Astrocyte of the hippocampus (primary cell): ENCODE data around the gene CCDC170.

Source experiments
- DNase-seq: peaks from one replicate; pipeline ENCODE4 v3.0.0; 2011; ENCODE audit warnings: low read depth, low spot score

CCDC170 gene

DNA sequence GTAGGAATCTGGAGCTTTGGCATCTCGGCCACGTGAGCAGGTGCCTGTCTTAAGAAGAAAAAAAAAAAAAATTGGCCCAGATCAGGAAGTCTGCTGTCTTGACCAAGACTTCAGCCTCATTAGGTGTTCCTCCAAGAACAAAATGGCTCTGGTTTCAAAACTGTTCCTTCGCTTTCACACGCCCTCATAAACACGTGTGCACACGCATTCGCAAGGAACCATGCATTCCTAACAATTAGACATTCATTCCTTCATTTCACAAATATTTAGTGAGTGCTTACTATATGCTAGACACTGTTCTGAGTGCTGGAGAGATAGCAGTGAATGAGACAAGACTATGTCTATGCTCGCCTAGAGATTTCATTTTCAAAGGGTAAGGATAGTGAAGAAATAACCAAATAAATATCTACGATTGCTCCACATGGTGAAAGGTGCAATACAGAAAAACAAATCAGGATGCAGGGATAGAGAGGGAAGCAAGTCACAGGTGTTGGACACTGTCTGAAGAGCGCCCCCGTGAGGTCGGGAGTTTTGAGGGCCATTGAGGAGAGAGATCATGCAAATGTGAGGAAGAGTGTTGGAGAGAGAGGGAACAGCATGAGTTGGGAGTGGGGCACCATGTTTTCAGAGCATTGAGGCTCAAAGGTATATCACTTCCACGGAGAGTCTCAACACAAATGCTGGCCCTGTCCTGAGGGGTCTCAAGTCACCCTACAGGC, 53.3 kb downstream of the CCDC170 start:
- DNase-seq: no peak

DNA sequence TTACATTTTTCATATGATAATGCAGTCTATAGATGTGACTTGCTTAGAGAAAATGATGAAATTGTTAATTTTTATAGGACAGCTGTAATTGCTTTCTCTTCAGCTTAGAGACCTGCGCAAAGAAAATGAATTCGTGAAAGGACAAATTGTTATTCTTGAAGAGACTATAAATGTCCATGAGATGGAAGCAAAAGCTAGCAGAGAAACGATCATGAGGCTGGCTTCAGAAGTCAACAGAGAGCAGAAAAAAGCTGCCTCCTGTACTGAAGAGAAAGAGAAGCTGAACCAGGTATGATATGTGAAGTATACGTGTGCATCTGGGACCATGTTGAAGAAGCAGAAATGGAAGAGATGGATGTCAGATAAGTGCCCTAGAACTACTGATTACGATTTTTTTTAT, 54.4 kb downstream of the CCDC170 start:
- DNase-seq: no peak

DNA sequence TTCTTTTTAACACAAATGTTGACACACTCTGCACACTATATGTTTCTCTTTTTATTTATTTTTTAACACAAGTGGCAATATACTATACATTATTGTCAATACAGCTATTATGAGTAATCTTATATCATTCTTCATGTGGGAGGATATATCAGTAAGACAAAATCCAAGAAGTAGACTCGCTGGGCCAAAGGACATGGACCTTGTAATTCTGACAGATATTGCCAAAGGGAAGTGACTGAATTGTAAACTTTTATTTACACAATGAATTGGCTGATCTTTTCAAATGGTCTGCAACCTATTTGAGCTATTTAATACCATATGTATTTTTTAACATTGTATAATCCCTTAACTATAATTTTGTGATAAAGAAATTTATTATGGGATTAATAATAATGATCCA, 56.0 kb downstream of the CCDC170 start:
- no peak for DNase-seq

DNA sequence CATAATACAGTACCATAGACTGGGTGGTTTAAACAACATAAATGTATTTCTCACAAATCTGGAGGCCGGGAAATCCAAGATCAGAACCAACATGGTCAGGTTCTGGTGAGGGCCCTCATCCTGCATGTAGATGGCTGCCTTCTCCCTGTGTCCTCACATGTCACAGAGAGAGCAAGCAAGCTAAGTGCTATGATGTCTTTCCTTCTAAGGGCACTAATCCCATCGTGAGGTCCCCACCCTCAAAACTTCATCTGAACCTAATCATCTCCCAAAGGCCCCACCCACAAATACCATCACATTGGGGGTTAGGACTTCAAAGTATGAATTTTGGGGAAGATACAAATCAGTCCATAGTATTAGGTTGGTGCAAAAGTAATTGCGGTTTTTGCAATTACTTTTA, 56.8 kb downstream of the CCDC170 start:
- no peak for DNase-seq

DNA sequence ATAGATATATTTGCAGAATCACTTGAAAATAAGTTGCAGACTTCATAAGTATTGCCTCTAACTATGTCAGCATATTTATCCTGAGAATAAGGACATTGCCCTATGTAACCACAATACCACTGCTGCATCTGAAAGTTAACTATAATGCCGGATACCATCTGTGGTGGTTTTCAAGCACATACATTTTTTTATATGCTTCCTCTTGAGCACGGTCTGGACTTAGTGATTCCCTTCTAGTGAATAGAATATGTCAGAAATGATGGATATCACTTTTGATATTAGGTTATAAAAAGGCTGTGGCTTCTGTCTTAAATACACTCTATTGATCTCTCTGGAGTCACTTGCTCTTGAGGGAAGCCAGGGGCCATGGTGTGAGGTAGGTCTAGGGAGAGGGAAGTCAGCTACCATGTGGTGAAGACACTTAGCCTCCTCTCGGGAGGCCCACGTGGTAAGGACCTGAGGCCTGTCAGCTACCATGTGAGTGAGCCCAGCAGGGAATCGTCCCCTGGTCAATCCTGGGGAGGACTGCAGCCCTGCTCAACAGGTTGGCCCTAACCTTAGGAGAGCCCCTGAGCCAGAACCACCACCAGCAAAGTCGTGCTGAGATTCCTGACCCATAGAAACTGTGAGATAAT, 57.5 kb downstream of the CCDC170 start:
- no peak for DNase-seq

DNA sequence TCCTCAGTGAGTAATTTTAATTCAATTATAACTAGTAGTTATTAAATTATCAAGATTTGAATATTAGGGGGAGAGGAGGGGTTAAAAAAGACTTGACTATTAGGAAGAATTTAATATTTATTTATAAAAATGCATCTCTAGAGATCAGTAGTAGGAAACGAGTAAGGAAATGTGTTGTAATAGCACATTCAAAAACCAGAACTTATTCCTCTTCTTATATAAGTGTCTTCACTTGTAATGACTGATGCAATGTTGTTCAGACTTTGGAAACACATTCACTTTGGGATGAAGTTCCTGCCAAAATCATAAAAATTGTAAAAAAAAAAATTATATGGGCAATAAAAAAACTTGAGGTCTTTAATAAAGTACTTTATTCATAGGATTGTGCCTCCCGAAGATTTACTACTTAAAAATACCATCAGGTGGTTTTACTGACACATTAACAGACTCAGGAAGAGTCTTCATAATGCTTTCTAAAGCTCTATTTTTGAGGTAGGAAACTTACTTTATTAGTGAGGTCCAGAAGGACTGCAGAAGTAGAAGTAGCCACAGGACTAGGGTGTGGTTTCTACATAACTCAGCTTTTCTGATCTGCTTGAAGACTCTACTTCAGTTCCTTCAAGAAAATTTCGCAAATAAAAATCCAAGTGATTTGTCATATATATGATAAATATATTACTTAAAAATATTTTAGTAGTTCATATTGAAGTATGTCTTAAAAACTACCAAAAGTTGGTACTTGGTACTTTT, 59.8 kb downstream of the CCDC170 start:
- DNase-seq: no peak

DNA sequence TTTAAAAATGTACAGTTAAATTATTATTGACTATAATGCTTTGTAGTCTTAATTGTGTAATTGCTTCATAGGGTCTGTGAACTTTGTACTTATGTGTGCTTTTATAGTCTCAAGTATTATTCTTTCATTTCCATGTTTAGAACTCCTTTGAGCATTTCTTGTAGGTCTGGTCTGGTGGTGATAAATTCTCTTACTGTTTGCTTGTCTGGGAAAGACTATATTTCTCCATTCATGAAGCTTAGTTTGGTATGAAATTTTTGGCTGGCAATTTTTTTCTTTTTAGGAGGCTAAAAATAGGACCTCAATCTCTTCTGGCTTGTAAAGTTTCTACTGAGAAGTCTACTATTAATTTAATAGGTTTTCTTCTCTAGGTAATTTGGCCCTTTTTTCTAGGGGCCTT, 67.4 kb downstream of the CCDC170 start:
- DNase-seq: peak; percentile 11

DNA sequence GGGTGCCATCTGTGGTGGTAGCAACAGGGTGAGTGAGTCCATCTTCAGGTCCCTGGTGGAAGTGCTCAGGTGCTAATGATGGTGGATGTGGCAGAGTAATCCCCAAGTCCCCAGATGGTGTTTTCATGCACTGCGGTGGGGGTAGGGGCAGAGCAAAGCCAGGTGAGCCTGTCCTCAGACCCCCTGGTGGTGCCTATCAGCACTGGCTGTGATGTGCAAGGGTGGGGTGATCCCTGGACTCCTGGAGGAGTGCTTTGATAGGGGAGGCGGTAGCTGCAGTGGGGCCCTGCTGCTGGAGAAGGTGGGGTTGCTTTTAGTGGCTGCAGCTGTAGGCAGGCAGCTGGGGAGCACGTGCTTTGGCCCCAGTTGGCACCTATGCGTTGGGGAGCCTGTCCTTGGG, 70.8 kb downstream of the CCDC170 start:
- no peak for DNase-seq

DNA sequence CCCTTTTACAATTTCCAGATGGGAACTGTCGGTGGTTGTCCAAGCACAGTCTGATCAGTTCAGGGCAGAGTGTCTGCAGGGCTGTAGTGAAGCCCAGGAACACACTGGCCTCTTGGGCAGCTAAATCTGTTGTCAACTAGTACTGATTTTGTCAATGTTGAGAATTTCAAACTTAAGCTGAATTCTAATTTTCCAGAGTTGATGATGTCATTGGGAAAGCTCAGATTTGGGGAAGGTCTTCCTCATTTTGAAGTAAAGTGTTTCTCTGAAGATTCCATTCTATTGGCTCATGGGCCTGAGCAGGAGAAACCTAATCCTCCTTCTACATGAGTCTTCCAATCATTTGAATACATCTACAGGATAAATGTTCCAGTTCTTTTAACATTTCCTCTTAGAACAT, 72.1 kb downstream of the CCDC170 start:
- DNase-seq: no peak

DNA sequence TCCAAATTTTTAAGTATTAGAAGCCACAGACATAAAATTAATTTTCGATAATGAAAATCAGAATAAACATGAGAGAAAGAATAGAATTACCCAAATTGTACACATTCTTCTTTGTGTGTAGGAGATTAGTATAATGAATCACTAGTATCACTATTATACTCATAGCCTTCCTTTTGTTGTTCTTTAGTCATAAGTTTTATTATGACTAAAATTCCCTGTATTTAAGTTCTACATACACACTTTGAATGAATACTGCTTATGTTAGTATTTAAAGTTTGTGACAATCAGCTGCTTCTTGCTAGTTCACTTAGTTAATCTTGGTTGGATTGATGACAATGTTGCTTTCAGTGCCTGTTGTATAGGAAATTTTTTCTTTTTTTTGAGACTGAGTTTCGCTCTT, 72.7 kb downstream of the CCDC170 start:
- no peak for DNase-seq

DNA sequence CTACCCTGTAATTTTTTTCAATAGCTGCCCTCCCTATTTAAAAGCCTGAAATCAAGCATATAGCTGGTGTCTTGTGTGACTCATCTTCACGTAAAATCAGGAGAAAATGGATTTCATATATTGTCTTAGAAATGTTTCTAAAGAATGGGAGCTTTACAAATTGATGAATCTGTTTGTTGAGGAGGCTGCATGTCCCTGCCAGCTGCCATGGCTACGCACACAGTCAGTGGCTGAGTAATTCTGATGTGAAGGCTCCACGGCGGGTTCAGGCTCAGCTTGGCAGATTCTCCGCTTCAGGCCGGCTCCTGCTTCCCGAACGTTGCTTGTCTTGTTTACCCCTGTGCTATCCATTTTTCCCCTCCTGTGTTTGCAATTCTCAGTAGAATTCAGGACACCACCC, 82.8 kb downstream of the CCDC170 start:
- DNase-seq: peak; percentile 5

DNA sequence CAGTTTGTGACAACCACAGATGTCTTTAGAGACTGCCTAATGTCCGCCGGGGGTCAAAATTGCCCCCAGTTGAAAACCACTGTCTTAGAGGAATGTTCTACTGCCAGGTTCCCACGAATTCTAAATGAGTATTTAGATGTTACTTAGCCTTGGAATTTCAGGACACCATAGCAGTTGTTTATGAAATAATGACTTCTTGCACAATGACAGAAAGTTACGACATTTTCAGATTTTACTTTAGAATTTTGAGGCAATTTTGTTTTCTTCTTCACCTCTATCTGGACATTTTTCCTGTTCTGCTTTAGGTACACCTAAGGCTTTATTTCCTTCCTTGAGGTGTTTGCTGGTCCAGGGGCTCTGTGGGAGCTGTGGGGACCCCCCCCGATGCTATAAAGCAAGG, 83.4 kb downstream of the CCDC170 start:
- no peak for DNase-seq

DNA sequence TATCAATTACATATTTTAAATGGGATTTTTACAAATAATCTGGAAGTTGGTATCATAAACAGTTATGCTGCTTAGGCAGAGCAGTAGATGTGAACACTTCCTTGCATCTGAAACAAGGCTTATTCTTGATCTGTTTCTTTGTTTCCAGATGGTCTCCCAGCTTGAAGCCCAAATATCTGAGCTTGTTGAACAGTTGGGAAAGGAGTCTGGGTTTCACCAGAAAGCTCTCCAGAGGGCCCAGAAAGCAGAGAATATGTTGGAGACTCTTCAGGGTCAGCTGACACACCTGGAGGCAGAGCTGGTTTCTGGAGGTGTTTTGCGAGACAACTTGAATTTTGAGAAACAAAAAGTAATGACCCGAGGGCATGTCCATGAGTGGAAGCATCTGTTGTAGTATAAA, 91.9 kb downstream of the CCDC170 start:
- no peak for DNase-seq

DNA sequence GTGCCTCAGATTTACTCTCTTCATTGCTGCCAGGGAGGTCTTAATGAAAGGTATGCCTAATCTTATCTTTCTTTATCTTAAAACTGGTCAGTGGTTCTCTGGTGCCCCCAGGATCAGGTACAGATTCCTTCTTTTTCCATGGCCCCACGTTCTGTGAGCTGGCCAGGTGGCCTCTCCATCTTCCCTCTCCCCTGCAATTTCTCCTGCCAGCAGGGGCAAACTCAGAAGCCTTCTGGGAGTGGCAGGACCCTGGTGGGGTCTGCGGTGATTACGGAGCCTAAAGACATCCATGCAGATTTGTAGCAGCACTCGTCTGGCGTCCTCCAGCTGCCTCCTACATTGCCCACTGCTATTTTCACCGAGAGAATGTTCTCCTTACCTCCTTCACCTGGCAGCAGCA, 95.8 kb downstream of the CCDC170 start:
- DNase-seq: no peak

DNA sequence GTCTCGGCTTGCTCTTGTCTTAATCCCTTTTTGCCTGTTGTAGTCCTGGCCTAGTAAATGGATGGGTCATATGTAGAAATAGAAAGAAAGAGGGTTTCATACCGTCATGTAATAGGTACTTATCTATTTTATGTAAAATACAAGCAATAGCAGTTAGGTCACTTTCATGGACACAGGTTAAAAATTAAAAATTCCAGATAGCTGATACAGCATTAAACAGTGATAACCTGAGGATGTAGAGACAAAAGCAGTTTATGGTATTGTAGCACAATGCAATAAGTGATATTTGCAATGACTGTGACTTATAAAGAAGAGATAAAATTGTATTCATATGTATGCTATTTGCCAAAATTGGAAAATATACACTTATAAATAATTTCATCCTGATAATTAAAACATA, 96.9 kb downstream of the CCDC170 start:
- DNase-seq: no peak

DNA sequence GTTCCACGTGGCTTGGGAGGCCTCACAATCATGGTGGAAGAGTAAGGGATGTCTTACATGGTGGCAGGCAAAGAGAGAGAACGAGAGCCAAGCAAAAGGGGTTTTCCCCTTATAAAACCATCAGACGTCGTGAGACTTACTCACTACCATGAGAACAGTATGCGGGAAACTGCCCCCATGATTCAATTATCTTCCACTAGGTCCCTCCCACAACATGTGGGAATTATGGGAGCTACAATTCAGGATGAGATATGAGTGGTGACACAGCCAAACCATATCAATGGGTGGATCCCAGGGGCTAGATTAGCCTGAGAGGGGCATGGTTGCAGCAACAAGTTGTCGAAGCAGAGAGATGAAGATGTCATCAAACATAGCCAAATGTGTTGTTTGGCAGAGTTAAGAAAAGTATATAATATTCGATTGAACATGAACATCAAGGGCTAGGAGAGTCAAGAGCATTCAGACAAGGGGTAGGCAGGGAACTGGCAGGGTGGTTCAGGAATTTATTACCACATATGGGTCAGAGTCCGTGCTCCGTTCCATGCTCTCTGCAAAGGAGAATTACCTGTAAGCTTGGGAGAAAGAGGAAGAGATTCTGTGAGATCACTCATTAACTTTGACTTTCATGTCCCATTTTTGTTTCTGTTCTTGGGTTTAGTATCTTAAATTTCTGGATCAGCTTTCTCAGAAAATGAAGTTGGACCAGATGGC, 98.8 kb downstream of the CCDC170 start:
- no peak for DNase-seq

DNA sequence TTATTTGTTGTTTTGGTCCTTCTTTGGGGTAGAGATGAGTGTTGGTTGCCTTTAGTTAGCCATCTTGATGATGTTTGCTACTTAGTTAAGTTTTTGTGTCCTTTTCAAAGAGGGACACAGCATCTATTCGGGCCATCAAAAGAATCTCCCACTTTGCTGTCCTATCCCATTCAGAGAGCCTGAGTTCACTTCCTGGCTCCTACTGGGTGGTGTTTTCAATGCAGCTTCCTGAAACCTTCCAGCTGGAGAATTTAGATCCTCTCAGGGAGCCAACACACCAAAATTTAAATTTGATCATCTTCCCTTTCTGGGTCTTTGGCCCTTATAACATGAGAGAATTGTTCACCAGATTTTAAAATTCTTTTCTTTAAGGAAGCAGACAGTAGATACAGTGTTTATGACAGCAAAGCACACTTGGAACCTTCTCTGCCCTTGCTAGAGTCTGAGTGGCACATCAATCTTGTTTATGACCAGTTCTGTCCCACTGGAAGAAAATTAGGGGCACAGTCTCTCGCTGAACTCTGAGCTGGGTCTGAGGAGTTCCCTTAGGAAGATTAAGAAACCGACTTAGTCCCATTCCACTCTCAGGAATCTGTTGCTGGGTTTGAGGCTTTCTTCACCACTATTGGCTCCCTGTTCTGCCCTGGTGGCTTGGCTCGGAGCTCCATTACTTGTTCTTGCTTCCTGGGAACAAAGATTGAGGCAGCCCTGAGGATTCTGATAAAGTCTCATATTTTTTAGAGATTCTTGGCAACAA, 115.5 kb downstream of the CCDC170 start:
- peak; percentile 5 for DNase-seq

DNA sequence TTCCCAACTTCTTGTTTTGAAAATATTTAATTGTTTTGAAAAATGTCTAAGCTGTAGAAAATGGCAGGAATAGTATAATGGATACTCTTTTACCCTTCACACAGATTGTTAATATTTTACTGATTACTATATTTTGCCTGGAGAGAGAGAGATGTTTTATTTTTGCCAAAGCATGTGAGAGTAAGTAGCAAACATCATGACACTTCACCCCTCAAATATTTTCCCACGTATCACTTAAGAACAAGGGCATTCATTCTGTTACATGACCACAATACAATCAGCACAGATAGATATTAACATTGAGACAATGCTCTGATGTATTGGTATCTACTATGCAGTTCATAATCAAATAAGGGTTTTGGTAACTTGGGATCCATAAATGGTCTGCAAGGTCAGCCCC, 116.5 kb downstream of the CCDC170 start:
- no peak for DNase-seq

DNA sequence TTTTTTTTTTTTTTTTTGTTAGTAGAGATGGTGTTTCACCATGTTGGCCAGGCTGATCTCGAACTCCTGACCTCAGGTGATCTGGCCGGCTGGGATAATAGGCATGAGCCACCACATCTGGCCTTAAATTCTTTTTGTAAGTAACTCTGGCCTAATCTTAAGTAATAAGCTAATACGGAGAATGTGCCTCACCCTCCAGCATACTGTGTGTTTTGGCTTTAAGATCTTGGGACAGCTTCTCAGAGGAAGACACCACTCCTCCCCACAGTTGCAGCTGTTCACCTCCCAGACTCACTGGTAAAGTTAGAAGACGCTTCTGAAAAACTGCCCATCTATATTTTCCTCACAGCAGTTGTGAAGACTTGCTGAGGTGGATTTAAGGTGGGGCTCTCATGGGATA, 120.8 kb downstream of the CCDC170 start:
- no peak for DNase-seq

DNA sequence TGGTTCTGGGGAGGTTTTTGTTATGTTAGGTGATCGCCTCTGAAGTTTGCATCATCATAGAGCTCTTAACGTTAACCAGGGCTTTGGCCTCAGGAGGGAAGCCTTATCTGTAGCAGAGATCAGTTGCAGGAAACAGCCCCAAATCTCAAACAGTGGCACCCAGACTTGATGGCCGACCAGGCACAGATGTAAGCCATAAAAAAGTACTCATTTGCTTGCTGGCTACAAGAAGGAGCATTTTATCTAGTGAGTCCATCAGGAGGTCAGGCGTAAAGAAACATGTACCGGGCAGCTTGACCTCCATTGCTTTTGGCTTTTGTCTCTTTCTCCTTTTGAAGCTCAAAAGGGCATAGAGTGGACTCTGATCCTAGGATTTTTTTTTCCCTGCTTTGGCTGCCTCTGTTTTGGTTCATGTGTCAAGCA, 122.3 kb downstream of the CCDC170 start:
- DNase-seq: no peak

DNA sequence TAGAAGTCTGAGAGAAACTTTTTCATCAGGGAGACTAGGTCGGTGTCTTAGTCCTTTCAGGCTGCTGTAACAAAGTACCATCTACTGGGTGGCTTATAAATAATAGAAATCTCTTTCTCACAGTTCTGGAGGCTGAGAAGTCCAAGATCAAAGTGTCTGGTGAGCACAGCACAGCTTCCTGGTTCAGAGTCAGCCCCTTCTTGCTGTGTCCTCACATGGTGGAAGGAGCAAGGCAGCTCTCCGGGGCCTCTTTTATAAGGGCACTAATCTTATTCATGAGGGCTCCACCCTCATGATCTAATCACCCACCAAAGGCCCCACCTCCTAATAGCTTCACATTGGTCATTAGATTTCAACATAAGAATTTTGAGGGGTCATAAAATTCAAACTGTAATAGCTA, 122.8 kb downstream of the CCDC170 start:
- no peak for DNase-seq

DNA sequence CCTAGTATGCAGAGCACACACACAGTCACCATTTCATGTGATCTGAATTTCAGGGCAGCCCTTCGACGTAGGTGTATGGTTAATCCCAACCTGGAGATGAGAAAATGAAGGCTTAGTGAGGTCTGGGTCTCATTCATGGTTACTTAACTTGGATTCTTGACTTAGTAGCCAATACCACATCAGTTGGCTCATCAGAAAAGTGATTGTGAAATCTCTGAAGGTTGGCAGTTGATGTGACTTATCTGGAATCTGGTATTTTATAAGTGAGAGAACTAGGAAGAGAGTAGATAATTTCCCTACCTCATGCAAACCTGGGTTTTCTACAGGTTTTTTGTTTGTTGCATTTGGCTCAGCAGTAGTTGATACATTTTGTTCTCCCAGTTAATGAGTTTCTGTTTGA, 123.7 kb downstream of the CCDC170 start:
- DNase-seq: peak; percentile 26
